ENCODE results near the gene MFAP3L.
A peak's percentile ranks its signal among the peaks of the same experiment; 100 is the strongest.
"Not testable (repeated sequence)": the region's sequence is repeated elsewhere in the genome, so short reads cannot be mapped to it uniquely, and the experiment has no call there.

The MFAP3L gene

GRCh38 chr4:170026253-170027021, at the start of gene MFAP3L:
Gene MFAP3L, minus strand, starts transcription at chr4:170026395. Its CDS starts 20,518 bp downstream, at chr4:170005877.
- DNase-seq, result peak; percentile 85

GRCh38 chr4:170071196-170071595, 45.0 kb upstream of the MFAP3L start:
- DNase-seq, result no peak

DNA sequence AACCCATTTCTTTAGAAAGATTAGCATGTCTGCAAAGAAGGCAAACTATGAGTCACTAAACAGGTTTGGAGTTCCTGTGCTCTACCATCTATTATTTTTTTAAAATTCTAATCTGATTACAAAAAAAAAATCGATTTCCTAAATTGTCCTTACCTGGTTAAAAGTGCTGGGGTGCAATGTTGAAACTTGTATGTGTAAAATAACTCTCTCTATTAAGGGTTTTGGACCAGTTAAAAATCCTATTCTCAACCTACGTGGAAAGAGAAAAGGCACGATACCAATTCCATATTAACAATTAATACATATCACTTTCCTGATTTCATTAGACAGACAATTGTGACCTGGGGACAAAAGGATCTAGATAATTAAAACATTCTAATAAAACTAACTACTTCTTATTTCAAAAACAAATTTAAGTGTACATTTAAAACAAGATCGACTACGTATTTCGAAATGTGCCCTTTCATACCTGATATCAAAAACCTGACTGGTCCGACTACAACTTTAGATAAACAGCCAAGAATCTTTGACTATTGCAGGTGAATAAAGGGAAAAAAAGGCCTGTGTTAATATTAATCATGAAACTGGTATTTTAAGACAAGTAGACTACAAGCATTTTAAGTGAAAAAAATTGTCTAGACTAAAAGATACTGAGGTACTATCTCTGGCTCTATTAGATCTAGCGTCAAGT, 42.4 kb upstream of the MFAP3L start:
- no peak for DNase-seq

- no peak for DNase-seq
Observed at GRCh38 chr4:170059421-170059820, 33.2 kb upstream of the MFAP3L start.

- DNase-seq, result no peak
Observed at GRCh38 chr4:170058826-170059225, 32.6 kb upstream of the MFAP3L start.

DNA sequence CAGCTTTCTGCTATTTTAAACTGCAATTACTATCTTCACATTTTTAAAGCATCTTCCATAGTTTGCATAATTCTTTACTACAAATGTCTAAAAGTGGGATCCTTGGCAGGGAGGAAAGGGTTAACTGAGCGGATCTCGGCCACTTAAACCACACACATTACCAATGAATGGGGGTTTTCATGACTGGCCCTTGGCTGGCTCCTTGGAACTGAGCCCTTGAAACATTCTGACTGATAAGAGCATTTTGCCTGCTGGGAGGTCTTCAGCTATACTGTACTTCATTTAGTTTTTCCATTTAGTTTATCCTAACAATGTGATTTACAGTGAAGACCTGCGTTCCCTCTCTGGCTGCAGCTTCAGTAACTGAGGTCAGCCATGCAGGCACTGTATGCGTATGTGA, 31.7 kb upstream of the MFAP3L start:
- no peak for DNase-seq

DNA sequence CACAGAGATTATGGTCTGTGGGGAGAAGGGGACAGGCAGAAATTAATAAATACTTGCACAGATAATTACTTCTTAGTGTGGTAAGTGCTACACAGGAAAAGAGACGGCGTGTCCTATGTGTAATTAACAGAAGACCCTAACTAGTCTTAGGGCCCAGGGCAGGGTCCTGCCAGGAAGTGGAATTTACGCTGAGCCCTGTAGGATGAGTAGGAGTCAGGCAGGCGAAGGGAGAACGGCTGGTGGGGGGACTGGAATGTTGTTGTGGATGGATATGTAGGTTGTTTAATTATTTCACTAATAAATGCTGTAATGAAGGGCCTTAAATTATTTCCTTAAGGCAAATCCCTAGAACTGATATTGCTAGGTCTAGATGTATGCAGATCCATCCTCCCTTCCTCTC, 26.7 kb upstream of the MFAP3L start:
- no peak for DNase-seq

DNA sequence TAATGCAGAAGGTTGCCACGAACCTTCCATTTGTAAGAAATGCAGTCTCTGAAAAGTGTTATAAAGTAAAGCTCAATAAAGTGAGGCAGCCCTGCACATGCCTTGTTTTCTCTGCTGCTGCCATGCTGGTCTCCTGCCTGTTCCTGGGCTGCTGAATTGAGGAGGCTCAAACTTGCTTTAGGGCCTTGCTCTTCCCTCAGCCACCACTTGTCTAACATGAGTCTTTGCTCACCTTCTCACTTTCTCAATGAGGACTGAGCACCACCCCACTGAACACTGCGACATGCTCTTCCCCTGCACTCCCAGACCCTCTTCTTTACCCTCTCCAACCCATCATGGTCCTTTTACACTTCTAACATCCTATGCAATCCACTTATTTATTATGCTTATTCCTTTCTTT, 25.2 kb upstream of the MFAP3L start:
- no peak for DNase-seq

GRCh38 chr4:170049766-170050165, 23.6 kb upstream of the MFAP3L start:
- no peak for DNase-seq

DNA sequence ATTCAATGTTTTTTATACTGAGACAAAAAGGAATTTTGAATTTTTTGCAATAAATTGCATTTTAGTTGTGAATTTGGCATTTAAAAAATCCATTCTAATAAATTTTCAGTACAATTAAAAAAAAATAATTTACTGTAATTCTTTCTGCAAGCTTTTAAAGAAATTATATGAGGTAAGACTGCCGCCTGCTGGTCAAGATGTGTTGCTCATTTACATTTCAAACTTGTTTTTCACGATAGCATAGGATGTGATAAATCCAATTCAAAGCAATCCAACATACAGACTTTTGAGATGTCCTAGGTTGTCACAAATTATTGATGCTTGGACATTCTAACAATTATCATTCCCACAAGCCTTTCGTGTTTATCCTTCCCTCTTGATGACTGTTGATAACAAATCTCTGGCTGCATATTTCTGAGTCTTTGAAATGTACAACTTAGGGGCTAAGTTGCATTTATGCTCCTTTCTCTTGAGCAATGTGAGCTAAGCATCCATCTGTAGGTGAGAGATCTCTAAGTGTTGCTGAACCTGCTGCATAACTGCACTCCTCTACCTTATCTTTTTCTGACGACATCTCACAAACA, 21.7 kb upstream of the MFAP3L start:
- peak; percentile 56 for DNase-seq

DNA sequence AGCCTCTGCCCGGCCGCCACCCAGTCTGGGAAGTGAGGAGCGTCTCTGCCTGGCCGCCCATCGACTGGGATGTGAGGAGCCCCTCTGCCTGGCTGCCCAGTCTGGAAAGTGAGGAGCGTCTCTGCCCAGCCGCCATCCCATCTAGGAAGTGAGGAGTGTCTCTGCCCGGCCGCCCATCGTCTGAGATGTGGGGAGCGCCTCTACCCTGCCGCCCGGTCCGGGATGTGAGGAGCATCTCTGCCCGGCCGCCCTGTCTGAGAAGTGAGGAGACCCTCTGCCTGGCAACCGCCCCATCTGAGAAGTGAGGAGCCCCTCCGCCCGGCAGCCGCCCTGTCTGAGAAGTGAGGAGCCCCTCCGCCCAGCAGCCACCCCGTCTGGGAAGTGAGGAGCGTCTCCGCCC, 20.0 kb upstream of the MFAP3L start:
- DNase-seq, result not testable (repeated sequence)

DNA sequence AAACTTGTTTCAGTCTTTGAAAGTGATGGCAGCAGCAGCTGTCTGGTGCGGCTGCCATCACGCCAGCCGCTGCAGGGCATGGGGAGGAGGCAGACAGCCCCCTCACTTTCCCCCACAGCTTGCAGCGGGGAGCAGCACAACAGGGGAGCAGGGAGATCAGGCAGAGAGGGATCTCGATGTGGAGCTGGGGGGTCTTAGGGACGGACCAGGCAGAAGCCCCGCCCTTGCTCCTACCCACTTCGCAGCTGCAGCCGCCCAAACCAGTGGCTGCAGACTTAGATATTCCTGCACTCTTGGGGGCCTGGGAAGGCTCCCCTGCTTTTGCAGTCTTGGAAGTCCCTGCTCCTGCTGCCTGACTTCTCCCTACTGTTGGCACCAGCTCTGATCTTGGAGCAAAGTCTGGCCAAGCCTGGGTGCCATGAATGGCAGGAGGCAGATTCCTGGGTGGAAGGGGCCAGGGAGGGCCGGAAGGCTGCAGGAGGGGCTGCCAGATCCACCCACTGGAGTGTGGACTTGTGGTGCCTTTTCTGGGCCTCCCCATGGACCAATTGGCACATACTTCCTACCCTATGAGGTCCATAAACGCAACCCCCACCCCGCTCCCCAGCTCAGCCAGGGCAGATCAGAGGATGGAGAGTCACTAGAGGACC, 14.0 kb upstream of the MFAP3L start:
- DNase-seq, result no peak

- no peak for DNase-seq
Observed at GRCh38 chr4:170038769-170039168, 12.6 kb upstream of the MFAP3L start.

DNA sequence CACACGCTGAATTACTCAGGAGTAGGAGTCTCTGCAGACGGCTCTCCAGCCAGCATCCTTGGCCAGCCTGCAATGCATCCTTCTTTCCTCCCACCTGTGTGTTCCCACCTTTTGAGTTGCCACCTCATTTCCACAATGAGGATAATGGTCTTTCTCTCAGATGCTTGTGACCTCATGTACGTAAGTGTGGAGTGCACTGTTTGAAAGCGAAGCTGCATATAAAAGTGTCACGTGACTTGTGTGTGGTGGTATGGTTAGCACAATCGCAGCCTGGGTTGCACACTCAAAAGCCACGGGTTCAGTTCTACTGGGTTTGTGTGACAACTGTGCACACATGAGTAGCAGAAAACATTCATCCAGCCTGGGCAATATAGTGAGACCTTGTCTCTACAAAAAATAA, 12.0 kb upstream of the MFAP3L start:
- no peak for DNase-seq

- no peak for DNase-seq
Observed at GRCh38 chr4:170037481-170037880, 11.3 kb upstream of the MFAP3L start.

DNA sequence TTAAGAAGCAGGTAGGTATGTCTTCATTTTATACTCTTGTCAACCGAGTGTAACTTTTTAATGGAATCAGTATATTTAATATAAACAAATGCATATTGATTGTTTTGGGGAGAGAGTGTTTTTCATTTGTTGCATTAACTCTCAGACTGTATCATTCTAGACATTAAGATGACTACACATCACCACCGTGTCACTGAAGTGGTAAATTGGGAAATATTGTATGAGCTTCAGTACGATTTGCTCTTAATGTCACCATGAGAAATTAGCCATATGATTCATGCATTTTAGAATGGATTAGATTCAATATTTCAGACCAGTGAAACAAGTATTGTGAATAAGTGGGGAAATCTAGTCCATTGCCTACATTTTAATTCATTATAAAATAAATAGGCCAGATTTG, 9.7 kb upstream of the MFAP3L start:
- no peak for DNase-seq

- no peak for DNase-seq
Observed at GRCh38 chr4:170035231-170035630, 9.0 kb upstream of the MFAP3L start.

- no peak for DNase-seq
Observed at GRCh38 chr4:170033999-170034398, 7.8 kb upstream of the MFAP3L start.

- DNase-seq, result no peak
Observed at GRCh38 chr4:170030121-170030520, 3.9 kb upstream of the MFAP3L start.

DNA sequence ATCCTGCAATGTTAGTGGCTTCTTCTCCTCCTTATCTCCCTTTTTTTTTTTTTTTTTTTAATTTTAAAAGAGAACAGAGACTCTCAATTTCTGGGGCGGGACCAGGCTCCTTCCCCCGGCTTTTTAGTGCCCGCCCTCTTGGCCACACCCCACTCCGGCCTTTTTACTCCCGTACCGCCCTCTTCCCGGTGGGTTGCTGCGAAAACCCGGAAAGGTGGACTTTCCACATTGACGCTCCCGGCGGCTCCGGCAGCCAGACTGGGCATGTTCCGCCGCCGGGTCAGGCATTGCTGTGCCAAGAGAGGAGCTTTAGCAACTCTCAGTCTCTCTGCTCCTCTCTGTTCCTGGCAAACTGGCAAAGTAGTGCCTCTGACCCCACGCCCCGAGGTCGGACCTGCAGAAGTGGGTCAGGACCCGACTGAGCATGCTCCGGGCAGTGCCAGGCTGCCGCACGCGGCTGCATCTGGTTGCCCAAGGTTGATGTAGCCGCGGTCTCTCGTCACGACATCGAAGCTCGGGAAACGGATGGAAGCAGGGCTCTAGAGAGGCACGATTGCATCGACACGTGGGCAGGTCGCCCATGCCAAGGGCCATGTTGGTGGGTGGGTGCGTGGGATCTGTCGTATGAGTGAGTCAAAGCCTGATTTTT, 1.1 kb upstream of the MFAP3L start:
- peak; percentile 90 for DNase-seq

DNA sequence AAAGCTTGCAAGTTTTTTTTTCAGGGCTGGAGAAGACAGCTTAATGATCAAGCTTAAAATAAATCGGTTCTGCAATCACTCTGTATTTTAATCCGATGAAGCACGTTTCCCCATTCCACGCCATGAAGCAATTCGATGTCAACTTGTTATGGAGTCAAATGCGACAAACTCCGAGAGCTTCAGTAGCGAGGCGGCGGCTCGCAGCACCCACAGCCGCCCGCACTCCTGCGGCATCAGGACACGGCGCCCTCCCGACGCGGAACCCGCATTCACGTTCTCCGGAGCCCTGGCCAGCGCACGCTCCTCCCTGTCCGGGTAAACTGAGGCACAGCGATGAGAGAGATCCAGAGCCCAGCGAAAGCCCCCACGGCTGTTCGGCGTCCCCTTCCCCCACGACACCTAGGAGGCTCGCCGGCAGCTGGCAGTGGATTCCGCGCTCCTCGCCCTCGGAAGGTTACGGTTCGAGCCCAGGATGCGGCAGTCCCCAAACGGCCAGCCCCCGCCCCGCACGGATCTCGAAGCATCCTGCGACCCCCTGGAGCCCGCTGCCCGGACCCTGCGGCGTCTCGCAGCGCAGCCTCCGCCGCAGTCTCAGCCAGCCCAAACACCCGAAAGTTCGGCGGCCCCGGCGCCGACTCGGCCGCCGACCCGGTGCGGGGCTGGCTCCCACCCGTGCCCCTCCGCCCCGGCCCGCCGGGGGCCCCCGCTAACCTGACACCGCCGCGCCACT, 507 bp downstream of the MFAP3L start:
- DNase-seq, result peak; percentile 4

DNA sequence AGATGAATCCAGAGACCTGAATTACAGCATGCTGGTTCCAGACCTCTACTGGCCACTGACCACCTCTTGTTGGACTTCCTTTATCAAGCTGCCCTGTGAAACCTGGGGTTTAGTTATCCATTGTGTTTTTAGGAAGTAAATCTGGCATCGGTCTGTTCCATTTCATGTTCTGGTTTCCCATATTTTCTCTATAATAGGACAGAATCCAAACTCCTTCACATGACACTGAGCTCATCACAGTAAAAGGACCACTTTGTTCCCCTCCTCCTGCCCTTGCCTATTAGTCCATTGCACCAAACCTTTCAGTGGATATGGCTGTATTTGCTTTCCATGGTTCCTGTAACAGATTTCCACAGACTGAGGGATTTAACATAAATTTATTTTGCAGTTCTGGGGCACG, 4.0 kb downstream of the MFAP3L start:
- DNase-seq, result no peak

Measured in activated CD4-positive, alpha-beta T cell treated with anti-CD3 and anti-CD28 coated beads, Interleukin-10, Interleukin-2, amounts not matched to agents 100 ng/mL and 50 ng/mL, durations not matched to agents 16 hours and 8 hours (primary cell).